ENCODE measurements around the gene C10orf62.

C10orf62 gene

GRCh38 chr10:97587183-97587582, 2.3 kb upstream of the C10orf62 start:
- DNase-seq: no peak

GRCh38 chr10:97590082-97590747, 694 bp downstream of the C10orf62 start:
- DNase-seq: no peak

- no peak for DNase-seq
These were observed 1.4 kb downstream of the C10orf62 start for GRCh38 chr10:97590748-97591495.

- peak; percentile 18 for DNase-seq
These were observed 3.9 kb downstream of the C10orf62 start for GRCh38 chr10:97593421-97593820.

GRCh38 chr10:97596101-97597082, 6.9 kb downstream of the C10orf62 start:
- DNase-seq: peak; percentile 80

- DNase-seq: no peak
These were observed 8.3 kb downstream of the C10orf62 start for GRCh38 chr10:97597778-97598177.

GRCh38 chr10:97598407-97599271, 9.1 kb downstream of the C10orf62 start:
- DNase-seq: no peak

GRCh38 chr10:97599272-97599619, 9.7 kb downstream of the C10orf62 start:
- DNase-seq: no peak

- no peak for DNase-seq
These were observed 11.1 kb downstream of the C10orf62 start for GRCh38 chr10:97600616-97601015.

GRCh38 chr10:97601268-97602215, 12.0 kb downstream of the C10orf62 start:
- no peak for DNase-seq

- no peak for DNase-seq
These were observed 17.6 kb downstream of the C10orf62 start for GRCh38 chr10:97607095-97607636.

- DNase-seq: no peak
These were observed 19.6 kb downstream of the C10orf62 start for GRCh38 chr10:97608991-97609561.

GRCh38 chr10:97611473-97611872, 22.0 kb downstream of the C10orf62 start:
- no peak for DNase-seq

GRCh38 chr10:97612386-97612785, 22.9 kb downstream of the C10orf62 start:
- DNase-seq: peak; percentile 45

GRCh38 chr10:97618285-97618684, 28.8 kb downstream of the C10orf62 start:
- no peak for DNase-seq

GRCh38 chr10:97618733-97619132, 29.2 kb downstream of the C10orf62 start:
- DNase-seq: no peak

- no peak for DNase-seq
These were observed 33.8 kb downstream of the C10orf62 start for GRCh38 chr10:97623277-97623676.

GRCh38 chr10:97627731-97628130, 38.2 kb downstream of the C10orf62 start:
- no peak for DNase-seq

GRCh38 chr10:97628228-97628627, 38.7 kb downstream of the C10orf62 start:
- no peak for DNase-seq

GRCh38 chr10:97629289-97629688, 39.8 kb downstream of the C10orf62 start:
- no peak for DNase-seq

Measured in fibroblast of skin of abdomen (primary cell).